GM12891 (cell line): ENCODE results near the gene POLN.

Source experiments
- POLR2A ChIP-seq: IDR thresholded peaks from 2 replicates; pipeline ENCODE4 v1.6.1; 2011; ENCODE audit warnings: low read depth, low read length, control low read depth
- POLR2AphosphoS5 ChIP-seq: IDR thresholded peaks from 2 replicates; pipeline ENCODE4 v1.6.1; 2011; ENCODE audit warnings: low read depth, low read length, control low read depth
- POU2F2 ChIP-seq: IDR thresholded peaks from 2 replicates; pipeline ENCODE4 v1.6.1; 2011; ENCODE audit warnings: low read depth, mild to moderate bottlenecking, control low read depth, low read length, moderate library complexity
- SPI1 ChIP-seq: IDR thresholded peaks from 2 replicates; pipeline ENCODE4 v1.6.1; 2011; ENCODE audit warnings: low read depth, low read length, control low read depth
- TAF1 ChIP-seq: IDR thresholded peaks from 2 replicates; pipeline ENCODE4 v1.6.1; 2011; ENCODE audit warnings: low read depth, low read length, control low read depth

GRCh38 chr4:2289955-2290333 is 48.0 kb upstream of the POLN start:
- TF ChIP-seq TAF1 (no peak), POLR2A (no peak), POLR2AphosphoS5 (no peak), SPI1 (no peak), POU2F2 (no peak)
